Measurements from ENCODE around the gene FAM200B. TPM values are rescaled to one million over a fixed set of nuclear protein-coding genes. Genes with fewer than 3 reads are reported as not detected.

FAM200B gene
- total RNA-seq, 4 donors from 2014 or later: 54.1 to 97.4 (median 72.7) TPM

GRCh38 chr4:15658136-15658770, 23.4 kb upstream of the FAM200B start:
- Histone ChIP-seq H3K9me3 (no peaks in the 10 kb centered on the region), H3K27ac (no peak overlapping the region), H3K36me3 (no peaks in the 10 kb centered on the region), H3K4me3 (no peak overlapping the region), H3K27me3 (no peaks in the 10 kb centered on the region), H3K4me1 (peaks cover 0 to 35% (median 0%) of the 10 kb centered on the region in 3 donors)
- no peak for ATAC-seq
- WGBS, 2 donors (ENCODE audit: low coverage in 1 of 2): 80 to 82% methylated on average over 1 to 3 of the region's 4 CpGs
- no peak for TF ChIP-seq POLR2A (IDR thresholded peaks at IDR 0.05)
- TF ChIP-seq EP300 (IDR thresholded peaks at IDR 0.05): no peak
- TF ChIP-seq CTCF (IDR thresholded peaks at IDR 0.05): no peak
- no peak for TF ChIP-seq POLR2AphosphoS5 (IDR thresholded peaks at IDR 0.05)

GRCh38 chr4:15658781-15659180, 22.8 kb upstream of the FAM200B start:
- Histone ChIP-seq H3K4me1 (peaks cover 0 to 29% (median 0%) of the 10 kb centered on the region in 3 donors), H3K9me3 (no peaks in the 10 kb centered on the region), H3K36me3 (no peaks in the 10 kb centered on the region), H3K27ac (no peak overlapping the region), H3K27me3 (no peaks in the 10 kb centered on the region), H3K4me3 (no peak overlapping the region)
- TF ChIP-seq EP300 (IDR thresholded peaks at IDR 0.05) (no peak), CTCF (IDR thresholded peaks at IDR 0.05) (no peak), POLR2AphosphoS5 (IDR thresholded peaks at IDR 0.05) (no peak), POLR2A (IDR thresholded peaks at IDR 0.05) (no peak)
- WGBS, 2 donors (ENCODE audit: low coverage in 1 of 2): 94 to 96% methylated on average over 2 of the region's 2 CpGs
- no peak for ATAC-seq

- WGBS, 2 donors (ENCODE audit: low coverage in 1 of 2): 71 to 86% methylated on average over 1 to 5 of the region's 5 CpGs
- no peak for ATAC-seq
- no peak overlapping the region for H3K27ac ChIP-seq
Observed at GRCh38 chr4:15659768-15660570, 21.7 kb upstream of the FAM200B start.

GRCh38 chr4:15665753-15666365, 15.8 kb upstream of the FAM200B start:
- no peak overlapping the region for H3K4me3 ChIP-seq
- H3K9me3 ChIP-seq: no peaks in the 10 kb centered on the region
- peak; percentile 63 for ATAC-seq
- no peaks in the 10 kb centered on the region for H3K27me3 ChIP-seq
- WGBS, 2 donors (ENCODE audit: low coverage in 1 of 2): 88 to 100% methylated on average over 1 to 2 of the region's 3 CpGs
- H3K4me1 ChIP-seq: no peaks in the 10 kb centered on the region
- H3K27ac ChIP-seq: peak overlapping the region in 1 of 4 donors; percentile 55
- H3K36me3 ChIP-seq: no peaks in the 10 kb centered on the region
- TF ChIP-seq POLR2AphosphoS5 (IDR thresholded peaks at IDR 0.05) (no peak), EP300 (IDR thresholded peaks at IDR 0.05) (no peak), POLR2A (IDR thresholded peaks at IDR 0.05) (no peak), CTCF (IDR thresholded peaks at IDR 0.05) (no peak)

More at GRCh38 chr4:15659768-15660570, 21.7 kb upstream of the FAM200B start:
- Histone ChIP-seq H3K9me3 (no peaks in the 10 kb centered on the region), H3K4me1 (peaks cover 0 to 27% (median 0%) of the 10 kb centered on the region in 3 donors), H3K27me3 (no peaks in the 10 kb centered on the region), H3K4me3 (no peak overlapping the region), H3K36me3 (no peaks in the 10 kb centered on the region)
- TF ChIP-seq POLR2A (IDR thresholded peaks at IDR 0.05): no peak
- no peak for TF ChIP-seq CTCF (IDR thresholded peaks at IDR 0.05)
